B cell (primary cell): ENCODE results near the gene CACNA2D4.

Experiments used
- CTCF ChIP-seq: fragments of 200-600 bp; IDR thresholded peaks from one replicate; pipeline ENCODE4 v1.8.0; 2022; ENCODE audit warnings: antibody characterized with exemption, mild to moderate bottlenecking
- EZH2 ChIP-seq: IDR thresholded peaks from 2 replicates; pipeline ENCODE4 v1.6.1; 2012; ENCODE audit warnings: borderline replicate concordance, low read depth, mild to moderate bottlenecking, moderate library complexity, low read length; ENCODE audit not compliant: insufficient read depth, poor library complexity, severe bottlenecking

DNA sequence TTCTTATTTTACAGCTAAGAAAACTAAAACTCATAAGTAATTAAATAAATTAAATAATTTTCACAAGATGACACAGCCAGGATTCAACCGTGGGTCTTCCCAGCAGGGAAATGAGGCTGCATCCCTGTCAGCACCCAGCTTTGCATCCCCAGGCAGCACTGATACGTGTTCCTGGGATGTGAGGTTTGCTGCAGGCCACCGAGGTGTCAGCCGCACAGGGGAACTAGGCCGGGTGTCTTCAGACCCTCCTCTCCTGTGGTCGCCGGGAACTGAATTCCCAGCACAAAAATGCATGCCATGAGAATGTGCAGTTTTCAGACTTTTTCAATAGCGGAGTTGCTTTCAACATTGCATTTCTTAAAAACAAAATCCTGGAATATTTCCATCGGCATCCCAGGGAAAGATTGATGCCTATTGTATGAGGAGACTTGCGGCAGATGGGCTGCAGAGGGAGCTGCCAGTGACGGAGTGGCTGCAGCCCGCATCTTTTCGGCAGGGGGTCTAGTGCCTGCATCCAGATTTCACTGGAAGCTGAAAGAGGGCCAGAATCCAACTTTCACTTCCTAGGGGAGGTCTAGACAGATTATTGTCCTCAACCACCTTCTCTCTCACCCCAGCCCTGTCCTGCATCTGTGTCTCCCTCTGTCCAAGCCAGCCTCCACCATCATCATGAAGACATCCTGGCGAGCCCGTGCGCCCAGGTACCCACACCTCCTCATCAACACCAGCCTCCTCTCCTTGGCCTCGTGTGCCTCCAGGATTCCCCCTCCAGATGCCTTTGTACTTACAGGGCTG, 85.5 kb downstream of the CACNA2D4 start:
- no peak for TF ChIP-seq CTCF
- TF ChIP-seq EZH2: no peak
